HL-60 (cell line): ENCODE results near the gene LRRC74A.

Experiments used
- POLR2AphosphoS5 ChIP-seq: IDR thresholded peaks from 2 replicates; pipeline ENCODE4 v1.6.1; 2012; ENCODE audit warnings: low read depth
- REST ChIP-seq: IDR thresholded peaks from 2 replicates; pipeline ENCODE4 v1.6.1; 2012; ENCODE audit warnings: low read depth; ENCODE audit not compliant: insufficient replicate concordance
- SPI1 ChIP-seq: IDR thresholded peaks from 2 replicates; pipeline ENCODE4 v1.6.1; 2012; ENCODE audit warnings: low read depth, mild to moderate bottlenecking, borderline replicate concordance
- TF ChIP-seq, protein P1 (sequence below): IDR thresholded peaks from one replicate; pipeline ENCODE4 v1.5.1; 2011; ENCODE audit warnings: low read length, control low read depth, inconsistent platforms; ENCODE audit not compliant: insufficient read depth

DNA sequence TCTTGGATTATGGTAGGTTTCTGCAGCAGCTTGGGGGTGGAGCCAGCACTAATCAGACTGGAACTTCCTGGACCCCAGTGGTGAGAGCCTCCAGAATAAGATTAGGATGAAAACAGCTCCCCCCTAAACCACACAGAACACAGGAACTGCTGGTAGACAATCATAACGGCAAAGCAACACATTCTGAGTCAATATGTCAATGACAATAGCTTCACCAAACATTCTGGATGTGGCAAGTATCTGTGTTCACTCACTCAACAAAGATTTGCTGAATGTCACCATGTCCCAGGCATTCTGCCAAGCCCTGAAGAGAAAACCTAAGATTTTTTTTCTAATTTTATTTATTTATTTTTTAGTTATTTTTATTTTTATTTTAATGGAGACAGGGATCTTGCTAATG, 65.2 kb downstream of the LRRC74A start:
- TF ChIP-seq SPI1 (no peak), POLR2AphosphoS5 (no peak), REST (no peak)
- TF ChIP-seq, protein P1, sequence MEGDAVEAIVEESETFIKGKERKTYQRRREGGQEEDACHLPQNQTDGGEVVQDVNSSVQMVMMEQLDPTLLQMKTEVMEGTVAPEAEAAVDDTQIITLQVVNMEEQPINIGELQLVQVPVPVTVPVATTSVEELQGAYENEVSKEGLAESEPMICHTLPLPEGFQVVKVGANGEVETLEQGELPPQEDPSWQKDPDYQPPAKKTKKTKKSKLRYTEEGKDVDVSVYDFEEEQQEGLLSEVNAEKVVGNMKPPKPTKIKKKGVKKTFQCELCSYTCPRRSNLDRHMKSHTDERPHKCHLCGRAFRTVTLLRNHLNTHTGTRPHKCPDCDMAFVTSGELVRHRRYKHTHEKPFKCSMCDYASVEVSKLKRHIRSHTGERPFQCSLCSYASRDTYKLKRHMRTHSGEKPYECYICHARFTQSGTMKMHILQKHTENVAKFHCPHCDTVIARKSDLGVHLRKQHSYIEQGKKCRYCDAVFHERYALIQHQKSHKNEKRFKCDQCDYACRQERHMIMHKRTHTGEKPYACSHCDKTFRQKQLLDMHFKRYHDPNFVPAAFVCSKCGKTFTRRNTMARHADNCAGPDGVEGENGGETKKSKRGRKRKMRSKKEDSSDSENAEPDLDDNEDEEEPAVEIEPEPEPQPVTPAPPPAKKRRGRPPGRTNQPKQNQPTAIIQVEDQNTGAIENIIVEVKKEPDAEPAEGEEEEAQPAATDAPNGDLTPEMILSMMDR = no peak
